RPMI7951 (cell line): Measurements from ENCODE around the gene CCDC169. TPM values are rescaled to one million over a fixed set of nuclear protein-coding genes. Genes with fewer than 3 reads are reported as not detected.
"Not testable (repeated sequence)": the region's sequence is repeated elsewhere in the genome, so short reads cannot be mapped to it uniquely, and the experiment has no call there.

Source experiments
- DNase-seq: peaks from one replicate; pipeline ENCODE4 v3.0.0-alpha.2; 2012; ENCODE audit warnings: low read depth
- total RNA-seq: library from RNA; depleted of rRNA; stranded (reverse); fragments of >200 nt; shearing (Covaris generic); gene quantifications from 2 replicates; pipeline ENCODE4 v1.2.3, GENCODE V29; 2014; rRNA removed

CCDC169 gene
- 0.36 and 0.88 TPM in 2 replicates for total RNA-seq

DNA sequence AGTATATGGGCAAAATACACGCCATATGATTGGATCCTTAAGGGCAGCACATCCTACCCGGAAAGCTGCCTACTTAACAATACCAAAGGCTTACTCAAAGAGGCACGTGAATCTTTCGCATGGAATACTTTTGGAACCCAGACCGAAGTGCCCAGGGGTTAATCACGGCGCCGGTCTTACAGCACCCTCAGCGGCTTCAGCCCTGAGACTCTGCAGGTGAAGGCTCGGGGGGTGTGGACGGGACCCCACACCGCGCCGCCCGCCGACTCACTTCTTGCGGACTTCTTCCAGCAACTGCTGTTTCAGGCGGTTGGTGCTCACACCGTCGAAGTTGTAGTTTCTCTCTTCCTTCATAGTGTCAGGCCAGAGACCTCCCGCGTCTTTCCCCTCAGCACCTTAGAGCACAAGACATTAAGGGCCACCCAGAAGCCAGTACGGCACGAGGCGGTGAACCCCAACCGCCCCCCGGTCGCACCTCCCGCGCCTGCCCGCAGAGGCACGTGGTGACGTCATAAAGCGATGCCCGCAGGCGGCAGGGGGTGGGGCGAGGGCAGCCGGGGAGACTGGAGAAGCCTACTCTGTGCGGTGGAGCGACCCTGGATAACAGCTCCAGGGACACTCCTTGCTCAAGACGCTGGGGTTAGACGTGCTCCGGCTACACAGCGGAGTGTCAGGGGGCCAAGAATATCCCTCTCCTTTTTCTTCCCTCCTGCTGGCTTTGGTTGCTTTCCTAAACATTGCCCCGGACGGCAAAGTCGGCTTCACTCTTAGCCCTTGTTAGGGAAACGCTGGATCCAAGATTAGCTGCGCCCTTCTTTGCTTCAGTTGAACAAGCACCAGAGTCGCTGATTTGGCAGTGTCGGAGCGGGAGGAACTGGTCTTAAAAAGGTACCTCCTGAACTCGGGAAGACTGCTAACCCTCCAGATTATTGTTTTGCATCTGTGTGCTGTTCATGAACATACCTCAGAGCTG, at the start of gene CCDC169:
Gene CCDC169 (minus strand): TSS at position 449 of the 973 bp plus-strand sequence. CDS start 95 bp downstream, at position 354.
- DNase-seq, result peak; percentile 70

- DNase-seq, result peak; percentile 85
Observed at GRCh38 chr13:36346222-36347083, 48.8 kb upstream of the CCDC169 start, which contains the start of gene SPART. SPART (minus strand) TSS chr13:36346394; CDS start chr13:36335830, 10,564 bp downstream.

DNA sequence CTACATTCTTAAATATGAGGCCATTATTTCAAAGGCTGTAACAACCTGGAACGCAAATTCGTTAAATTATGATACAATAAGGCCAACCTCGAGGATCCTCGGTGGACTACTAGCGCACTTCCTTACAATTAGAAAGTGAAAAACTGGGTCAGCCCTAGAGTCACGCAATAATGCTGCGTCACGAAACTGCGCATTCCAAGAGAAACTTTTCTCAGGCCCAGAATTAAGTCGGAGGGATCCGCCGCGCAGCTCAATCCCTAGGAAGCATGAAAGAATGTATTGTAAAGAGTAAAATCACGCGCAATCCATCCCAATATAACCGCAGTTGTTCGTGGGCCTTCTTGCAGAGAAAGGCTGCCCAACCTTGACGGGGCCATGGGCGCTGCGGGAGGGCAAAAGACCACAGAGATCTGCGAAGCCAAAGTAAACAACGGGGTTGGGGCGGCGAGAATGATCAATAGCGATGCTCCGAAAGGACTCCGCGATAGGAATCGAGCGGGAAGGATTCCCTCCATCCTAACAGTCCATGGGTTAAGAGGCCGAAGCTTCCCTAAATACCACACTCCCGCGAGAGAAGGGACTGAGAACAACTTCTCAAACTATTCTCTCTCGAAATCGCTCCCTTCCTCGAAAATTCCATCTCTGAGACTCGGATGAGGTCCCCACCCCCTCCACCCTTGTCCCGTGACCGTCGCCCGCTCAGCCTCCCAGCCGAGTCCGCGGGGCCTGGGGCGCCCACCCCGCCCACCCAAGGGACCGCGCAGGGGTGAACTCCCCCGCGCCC, 48.0 kb upstream of the CCDC169 start:
- DNase-seq, result peak; percentile 79

DNA sequence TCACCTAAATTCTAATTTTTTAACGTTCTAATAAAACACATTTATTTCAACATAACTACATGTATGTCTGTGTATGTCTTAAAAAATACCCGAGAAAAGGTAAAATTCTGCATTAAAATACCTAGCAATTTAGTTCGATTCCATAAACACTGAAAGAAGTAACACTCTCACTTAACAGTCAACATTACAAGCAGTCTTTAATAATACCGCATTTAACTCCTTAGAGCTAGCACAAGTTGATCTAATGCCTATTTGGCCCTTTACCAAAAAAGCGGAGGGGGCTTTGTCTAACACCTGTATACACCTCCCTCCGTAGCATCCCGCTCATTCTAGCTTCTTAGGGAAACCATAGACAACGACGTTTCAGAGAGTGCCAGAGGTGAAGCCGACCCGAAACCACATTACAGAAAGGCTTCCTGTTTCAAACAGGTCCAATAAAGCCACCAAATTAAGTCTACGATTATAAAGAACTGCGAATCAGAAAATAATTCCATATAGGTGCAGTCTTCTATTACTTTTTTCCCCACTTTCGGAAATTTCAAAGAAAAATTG, 47.3 kb upstream of the CCDC169 start:
- DNase-seq, result peak; percentile 10

DNA sequence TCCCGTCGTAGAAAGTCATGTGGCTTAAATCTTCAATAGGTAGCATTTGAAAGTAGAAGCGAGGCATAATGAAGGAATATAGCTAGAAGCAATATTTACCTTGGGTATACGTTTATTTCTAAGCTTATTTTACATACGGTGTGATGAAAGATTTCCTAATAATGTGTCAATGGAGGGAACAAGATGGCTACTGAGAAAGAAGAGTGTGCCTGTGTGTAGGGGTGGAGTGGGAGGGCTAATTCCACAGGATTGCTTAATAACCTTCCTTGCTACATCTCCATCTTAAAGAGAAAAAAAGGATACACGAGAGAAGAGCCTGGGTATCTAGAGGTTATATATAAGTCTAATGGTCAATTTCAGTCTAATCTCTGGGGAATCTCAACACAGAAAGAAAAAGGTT, 46.6 kb upstream of the CCDC169 start:
- DNase-seq, result peak; percentile 68

DNA sequence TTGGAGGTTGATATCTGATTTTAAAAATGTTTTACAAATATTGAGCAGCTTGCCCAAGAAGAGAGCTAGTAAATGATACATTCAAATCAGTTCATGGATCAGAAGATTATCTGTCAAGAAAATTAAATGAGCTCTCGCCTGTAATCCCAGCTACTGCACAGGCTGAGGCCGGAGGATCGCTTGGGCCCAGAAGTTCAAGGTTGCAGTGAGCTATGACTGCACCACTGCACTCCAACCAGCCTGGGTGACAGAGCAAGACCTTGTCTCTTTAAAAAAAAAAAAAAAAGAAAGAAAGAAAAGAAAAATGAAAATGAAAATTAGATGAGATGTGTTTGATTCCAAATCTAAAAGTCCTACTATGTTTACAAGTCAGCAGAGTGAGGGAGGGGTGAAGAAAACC, 46.2 kb upstream of the CCDC169 start:
- DNase-seq, result no peak

GRCh38 chr13:36342715-36343114, 45.1 kb upstream of the CCDC169 start:
- DNase-seq, result no peak

DNA sequence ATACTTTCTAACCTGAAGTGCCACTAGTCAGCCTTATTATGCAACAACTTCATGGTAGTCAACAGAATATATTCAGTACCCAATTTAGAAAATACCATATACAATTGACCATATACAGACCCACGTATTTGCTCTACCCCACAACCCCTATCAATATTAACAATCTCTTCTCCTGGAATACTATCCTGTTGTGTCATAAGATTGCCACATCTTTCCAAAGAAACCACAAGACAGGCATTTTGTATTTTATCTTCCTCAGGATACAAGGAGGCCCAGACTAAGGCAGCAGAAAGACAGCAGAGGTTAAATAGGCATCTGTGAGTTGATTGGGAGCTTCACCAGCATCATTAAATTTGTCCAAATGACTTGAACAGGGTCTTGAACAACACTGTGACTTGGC, 44.1 kb upstream of the CCDC169 start:
- peak; percentile 70 for DNase-seq

GRCh38 chr13:36339600-36340155, 42.1 kb upstream of the CCDC169 start:
- no peak for DNase-seq

GRCh38 chr13:36337938-36338641, 40.5 kb upstream of the CCDC169 start:
- DNase-seq, result no peak

DNA sequence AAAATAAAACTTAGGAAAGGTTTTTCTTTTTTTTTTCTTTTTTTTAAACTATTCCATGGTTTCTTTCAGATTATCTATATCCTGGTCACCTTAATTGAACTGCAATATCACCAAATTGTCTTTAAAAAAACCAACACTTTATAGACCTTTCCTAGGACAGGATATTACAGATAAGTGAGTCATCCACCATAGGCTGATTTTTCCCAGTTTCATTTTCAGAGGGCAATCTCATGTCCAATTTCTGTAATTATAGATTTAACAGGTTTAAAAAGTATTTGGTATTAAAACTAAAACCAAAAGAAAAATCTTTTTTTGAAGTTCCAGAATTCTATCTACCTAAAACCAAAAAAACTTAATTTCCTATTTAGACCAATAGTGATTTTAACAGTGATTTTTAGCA, 35.4 kb upstream of the CCDC169 start:
- DNase-seq, result peak; percentile 49

DNA sequence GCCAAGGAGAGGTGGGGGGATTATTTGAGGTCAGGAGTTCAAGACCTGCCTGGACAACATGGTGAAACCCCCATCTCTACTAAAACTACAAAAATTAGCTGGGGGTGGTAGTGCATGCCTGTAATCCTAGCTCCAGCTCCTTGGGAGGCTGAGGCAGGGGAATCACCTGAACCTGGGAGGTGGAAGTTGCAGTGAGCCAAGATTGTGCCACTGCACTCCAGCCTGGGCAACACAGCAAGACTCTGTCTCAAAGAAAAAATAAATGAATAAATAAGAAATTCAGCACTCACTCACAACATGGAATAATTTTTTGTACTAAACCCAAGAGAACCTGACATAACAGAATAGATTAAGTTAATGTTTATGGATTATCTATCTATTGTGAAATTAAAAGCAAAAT, 34.6 kb upstream of the CCDC169 start:
- DNase-seq, result not testable (repeated sequence)

- DNase-seq, result no peak
Observed at GRCh38 chr13:36331280-36331679, 33.7 kb upstream of the CCDC169 start.

GRCh38 chr13:36329361-36329760, 31.7 kb upstream of the CCDC169 start:
- DNase-seq, result no peak

DNA sequence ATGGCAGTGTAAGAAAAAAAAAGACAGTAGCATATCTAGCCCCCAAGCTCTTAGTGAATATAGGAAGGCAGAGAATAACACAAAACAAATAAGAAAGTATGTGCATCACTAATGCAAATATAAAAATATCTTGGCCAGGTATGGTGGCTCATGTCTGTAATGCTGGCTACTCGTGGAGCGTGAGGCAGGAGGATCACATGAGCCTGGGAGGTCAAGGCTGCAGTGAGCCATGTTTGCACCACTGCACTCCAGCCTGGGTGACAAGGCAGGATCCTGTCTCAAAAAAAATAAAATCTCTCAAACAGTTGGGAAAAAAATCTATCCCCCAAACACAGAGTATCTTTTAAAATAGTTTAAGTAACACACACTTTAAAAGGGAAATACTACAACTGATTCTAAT, 31.2 kb upstream of the CCDC169 start:
- DNase-seq, result no peak

DNA sequence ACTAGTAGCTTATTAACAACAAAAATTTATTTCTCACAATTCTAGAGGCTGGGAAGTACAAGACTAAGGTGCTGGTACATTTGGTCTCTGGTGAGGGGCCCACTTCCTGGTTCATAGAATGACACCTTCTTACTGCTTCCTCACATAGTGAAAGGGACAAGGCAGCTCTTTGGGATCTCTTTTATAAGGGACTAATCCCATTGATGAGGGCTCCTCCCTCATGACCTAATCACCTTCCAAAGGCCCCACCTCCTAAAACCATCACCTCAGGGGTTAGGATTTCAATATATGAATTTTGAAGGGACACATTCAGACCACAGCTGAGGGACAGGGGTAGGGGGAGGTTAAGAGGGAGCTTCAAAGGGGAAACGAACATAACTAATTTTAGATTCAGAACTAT, 28.3 kb upstream of the CCDC169 start:
- DNase-seq, result no peak

- not testable (repeated sequence) for DNase-seq
Observed at GRCh38 chr13:36324881-36325280, 27.3 kb upstream of the CCDC169 start.

DNA sequence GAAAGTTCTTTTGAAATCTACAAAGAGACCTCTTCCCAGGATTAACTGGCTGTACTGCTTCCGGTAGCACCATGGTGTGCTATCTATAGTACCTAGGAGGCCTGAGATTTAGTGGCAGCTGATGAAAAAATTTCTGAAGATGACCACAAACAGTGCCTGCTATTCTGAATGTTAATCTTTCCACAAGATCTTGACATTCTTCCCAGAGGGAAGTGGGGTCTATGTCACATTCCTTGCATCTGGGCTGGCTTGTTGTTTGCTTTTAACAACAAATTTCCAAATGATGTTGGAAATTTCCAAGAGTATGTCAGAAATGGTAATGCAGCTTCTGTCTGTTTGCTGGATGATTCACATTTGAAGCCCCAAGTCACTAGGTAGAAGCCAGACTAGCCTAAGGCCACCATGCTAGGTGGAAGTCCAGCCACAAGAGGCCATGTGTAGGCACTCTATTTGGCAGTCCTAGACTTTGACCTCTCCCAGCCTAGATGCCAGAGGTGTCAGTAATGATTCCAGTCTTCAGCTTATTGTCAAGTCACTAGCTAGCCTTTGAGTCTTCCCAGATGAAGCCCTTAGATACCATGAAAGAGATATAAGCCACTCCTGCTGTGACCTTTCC, 26.4 kb upstream of the CCDC169 start:
- peak; percentile 92 for DNase-seq

DNA sequence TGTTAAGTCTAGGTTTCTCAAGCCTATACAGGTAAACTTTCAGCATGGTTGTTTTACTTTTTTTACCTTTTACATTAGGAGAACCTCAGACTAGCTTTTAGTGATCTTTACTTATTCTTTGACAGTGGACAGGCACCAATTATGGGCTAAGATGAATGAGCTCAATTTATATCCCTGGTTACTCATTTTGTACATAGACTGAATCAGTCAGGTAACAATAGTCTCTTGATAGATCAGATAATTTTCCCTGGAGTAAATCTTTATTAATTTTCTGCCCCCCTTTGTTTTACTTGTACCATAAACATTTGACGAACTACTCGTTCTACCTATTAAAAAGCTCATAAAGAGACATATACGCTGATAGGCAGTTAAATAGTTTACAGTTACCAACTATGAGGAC, 25.8 kb upstream of the CCDC169 start:
- DNase-seq, result no peak

GRCh38 chr13:36319793-36320192, 22.2 kb upstream of the CCDC169 start:
- not testable (repeated sequence) for DNase-seq
